IMR-90 (cell line): ENCODE data around the gene B3GLCT.

Experiments used
- CTCF ChIP-seq: conservative IDR thresholded peaks from 2 replicates; pipeline ENCODE4 v1.5.1; 2012; ENCODE audit warnings: mild to moderate bottlenecking, low read depth, low read length, improper control_type of control experiment
- POLR2A ChIP-seq: IDR thresholded peaks from 2 replicates; pipeline ENCODE4 v1.6.1; 2012; ENCODE audit warnings: mild to moderate bottlenecking, low read depth, low read length
- USF2 ChIP-seq: fragments of 150-350 bp; IDR thresholded peaks from 2 replicates; pipeline ENCODE4 v1.6.1; 2017; ENCODE audit warnings: mild to moderate bottlenecking, antibody characterized with exemption, low read length, low read depth

- TF ChIP-seq POLR2A, result no peak
- no peak for TF ChIP-seq USF2
- TF ChIP-seq CTCF, result no peak
Observed at GRCh38 chr13:31356991-31357390, 157.2 kb downstream of the B3GLCT start.
